HUDEP-2 (cell line): Measurements from ENCODE around the gene GINS3.

Experiments
- DNase-seq, 76 experiments: peaks; one replicate each; lab custom pipeline; 2025; ENCODE audit not compliant: unreplicated experiment in 76 of 76; lab: John Stamatoyannopoulos, UW

GINS3 gene

DNA sequence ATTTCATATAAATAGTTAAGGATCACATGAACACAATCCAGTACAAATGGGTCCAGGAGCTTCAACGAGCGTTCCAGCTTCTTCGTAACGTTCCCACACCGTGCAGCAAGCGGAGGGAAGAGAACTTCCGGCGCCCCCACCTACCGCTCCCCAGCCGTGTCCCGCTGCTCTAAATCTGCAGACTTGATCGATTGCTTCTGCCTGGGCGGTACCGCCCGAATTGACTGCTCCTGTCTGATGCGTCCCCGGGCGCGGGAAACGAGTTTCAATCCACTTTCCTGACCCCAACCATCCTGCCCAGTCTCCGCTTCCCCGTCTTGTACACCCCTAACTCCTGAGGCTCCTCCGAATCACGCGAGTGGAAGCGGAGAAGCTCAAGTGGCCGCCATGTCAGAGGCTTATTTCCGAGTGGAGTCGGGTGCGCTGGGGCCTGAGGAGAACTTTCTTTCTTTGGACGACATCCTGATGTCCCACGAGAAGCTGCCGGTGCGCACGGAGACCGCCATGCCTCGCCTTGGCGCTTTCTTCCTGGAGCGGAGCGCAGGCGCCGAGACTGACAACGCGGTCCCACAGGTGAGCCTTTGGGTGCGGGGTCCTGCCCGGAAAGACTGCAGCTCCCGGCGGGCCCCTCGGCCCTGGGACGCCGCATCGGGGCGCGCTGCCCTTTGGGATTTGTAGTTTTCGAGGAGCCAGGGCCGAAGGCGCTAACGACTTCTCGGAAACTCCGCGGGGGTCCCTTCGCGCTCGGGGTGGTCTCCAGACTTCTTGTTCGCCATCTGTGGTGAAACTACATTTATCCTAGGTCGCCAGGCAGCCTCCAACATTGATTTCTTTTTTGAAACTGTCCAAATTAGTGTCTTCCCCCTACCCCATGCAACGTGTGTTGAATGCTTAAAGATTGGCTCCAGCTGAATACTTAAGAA, at the start of gene GINS3:
Gene GINS3 (plus strand): TSS at position 257 of the 923 bp plus-strand sequence. CDS start 131 bp downstream, at position 388.
- peak in 75 of 76 experiments; percentile 51 to 93 (median 85) for DNase-seq

DNA sequence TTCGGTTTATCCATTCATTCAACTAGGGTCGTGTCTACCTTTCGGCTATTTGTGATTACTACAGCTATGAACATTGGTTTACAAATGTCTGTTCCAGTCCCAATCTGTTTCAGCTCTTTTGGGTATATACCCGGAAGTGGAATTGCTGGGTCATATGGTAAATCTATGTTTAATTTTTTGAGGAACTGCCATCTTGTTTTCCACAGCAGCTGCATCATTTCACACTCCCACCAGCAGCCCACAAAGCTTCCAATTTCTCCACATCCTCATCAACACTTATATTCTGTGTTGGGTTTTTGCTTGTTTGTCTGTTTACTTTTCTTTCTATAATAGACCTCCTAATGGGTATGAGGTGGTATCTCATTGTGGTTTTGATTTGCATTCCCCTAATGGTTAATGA, 48.7 kb upstream of the GINS3 start:
- no peak for DNase-seq

DNA sequence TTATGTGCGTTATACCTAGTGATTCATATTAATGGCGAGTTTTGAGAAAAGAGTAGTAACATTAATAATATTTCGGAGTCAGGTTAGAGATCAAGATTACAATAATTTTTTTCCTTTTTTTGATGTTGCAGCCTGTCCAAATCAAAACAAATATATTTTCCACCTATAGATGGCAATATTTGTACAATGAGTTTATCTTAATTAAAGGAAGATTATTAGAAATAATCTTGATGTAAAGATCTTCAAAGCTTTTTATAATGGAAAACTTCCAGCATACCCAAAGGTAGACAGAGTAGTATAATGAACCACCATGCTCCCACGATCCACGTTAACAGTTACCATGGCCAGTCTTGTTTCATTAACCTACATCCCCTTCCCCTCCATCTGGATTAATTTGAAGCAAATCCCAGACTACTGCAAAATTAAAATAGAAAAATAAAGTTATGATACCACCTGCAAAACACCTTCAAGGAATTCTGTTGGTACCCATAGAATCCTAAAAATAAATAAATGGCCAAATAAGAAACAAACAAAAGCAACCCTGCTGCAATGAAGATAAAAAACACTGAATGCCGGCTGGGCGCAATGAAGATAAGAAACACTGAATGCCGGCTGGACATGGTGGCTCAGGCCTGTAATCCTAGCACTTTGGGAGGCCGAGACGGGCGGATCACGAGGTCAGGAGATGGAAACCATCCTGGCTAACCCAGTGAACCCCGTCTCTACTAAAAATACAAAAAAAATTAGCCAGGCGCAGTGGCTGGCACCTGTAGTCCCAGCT, 46.5 kb upstream of the GINS3 start:
- peak in 4 of 76 experiments; percentile 6 to 21 (median 14) for DNase-seq

DNA sequence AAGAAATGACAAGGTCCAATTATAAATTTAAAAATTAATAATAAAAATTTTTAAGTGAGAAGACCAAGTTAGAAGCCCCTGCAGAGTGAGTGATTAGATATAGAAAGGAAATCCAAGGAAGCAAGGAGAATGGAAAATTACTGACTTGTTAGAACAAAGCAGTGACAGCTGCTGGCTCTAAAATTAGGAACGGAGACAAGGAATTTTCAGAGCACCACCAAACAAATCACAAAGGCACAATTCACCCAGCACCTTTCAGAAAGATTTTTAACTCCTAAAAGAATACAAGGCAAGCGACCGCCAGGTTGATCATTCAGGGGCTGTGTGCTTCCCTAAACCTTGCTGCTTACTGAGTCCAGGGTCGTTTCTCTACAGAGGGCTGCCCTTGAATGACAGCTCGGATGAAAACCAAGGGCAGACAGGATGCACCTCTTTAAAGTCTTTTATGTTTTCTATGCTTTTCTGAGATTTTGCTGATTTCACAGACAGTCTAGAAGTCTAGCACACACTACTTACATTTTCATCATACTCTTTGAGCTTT, 45.4 kb upstream of the GINS3 start:
- no peak for DNase-seq

DNA sequence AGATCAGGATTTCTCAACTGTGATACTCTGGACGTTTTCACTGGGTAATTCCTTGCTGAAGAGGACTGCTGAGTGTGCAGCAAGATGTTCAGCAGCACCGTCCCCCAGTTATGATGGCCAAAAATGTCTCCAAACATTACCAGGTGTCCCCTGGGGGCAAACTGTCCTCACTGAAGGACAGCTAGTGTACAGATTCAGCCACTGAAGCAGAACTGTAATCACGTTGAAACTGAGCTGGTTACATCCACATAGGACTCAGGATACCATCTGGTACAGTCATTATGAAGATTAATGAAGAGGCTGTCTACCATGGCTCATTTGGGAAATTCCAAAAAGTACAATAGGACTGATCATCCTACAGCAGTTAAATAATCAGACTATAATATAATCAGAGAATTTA, 43.3 kb upstream of the GINS3 start:
- DNase-seq = no peak

DNA sequence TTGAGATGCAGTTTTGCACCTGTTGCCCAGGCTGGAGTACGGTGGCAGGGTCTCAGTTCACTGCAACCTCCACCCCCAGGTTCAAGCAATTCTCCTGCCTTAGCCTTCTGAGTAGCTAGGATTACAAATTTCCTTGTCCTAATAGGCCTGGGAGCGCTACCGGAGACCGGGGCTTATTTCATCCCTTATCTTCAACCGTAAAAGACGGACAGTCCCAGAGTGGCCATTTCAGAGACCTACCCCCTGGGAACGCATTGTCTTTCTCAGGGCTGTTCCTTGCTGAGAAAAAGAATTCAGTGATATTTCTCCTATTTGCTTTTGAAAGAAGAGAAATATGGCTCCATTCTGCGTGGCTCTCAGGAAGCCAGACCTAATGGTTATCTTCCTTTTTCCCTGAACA, 39.6 kb upstream of the GINS3 start:
- no peak for DNase-seq

DNA sequence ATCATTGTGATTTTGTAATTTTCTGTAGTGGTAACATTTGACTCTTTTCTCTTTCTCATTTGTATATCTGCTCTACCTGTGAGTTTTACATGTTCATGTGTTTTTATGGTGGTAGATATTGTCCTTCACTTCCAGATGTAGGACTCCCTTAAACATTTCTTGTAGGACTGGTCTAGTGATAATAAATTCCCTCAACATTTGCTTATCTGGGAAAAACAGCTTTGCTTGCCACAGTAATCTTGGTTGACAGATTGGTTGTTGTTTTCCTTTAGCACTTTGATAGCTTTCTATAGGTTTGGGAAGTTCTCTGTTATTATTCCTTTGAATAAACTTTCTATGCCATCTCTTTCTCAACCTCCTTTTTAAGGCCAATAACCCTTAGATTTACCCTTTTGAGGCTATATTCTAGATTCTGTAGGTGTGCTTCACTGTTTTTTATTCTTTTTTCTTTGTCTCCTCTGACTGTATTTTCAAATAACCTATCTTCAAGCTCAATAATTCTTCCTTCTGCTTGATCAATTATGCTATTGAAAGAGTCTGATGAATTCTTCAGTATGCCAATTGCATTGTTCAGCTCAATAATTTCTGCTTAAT, 32.1 kb upstream of the GINS3 start:
- DNase-seq = no peak

DNA sequence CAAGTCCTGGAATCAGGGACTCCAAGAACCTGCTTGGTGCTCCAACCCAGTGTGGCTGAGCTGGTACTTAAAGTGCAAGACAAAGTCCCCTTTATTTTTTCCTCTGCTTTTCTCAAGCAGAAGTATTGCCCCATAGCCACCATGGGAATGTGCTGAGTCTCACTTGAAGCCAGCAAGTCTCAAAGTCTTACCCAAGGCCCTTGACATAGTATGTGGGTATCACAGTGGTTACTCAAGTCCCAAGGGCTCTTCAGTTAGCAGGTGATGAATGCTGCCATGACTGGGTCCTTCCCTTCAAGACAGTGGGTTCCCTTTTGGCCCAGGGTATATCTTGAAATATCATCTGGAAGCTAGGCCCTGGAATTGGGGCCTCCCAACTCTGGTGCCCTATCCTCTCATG, 30.5 kb upstream of the GINS3 start:
- no peak for DNase-seq

DNA sequence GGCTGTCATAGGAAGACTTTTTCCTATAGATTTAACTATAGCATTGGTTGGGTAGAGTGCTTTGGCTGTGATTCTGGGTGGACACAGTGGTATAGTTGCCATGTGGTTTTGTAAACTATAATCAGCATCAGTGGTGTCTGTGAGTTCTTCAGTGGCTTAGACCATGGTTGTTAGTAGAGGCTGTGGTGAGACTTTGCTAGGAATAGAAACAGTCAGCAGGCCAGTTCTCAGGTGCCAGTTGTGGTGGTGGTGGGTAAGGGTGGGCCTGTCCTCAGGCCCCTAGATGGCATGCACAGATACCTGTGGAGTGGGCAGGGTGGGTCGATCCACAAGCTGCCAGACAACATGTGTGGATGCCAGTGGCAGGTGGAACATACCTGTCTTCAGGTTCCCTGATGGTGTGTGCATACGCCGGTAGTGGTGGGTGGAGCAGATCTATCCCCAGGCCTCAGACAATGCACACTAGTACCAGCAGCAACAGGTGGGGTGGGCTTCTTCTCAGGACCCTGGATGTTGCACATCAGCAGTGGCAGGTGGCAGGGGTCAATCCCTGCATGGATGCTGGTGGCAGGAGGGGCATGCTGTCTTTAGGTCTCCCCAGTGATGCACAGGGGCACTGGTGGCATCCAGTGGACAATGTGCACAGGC, 28.4 kb upstream of the GINS3 start:
- DNase-seq = no peak

DNA sequence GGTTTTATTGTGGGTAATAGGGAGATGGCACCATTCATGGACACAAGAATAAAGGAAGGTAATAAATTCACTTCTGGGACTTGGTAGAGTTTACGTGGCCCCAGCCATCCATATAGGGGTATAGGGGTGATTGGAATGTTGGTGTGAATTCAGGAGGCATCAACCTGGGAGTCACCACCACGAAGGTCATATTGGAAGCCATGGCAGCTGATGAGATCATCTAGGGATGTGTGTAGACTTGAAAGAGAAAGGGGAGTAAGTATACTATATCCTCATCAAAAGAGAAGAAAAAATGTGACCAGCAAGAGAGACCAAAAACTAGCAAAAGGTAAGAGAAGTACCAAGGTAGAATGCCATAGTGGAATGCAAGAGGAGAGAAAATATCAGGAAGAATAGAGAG, 26.6 kb upstream of the GINS3 start:
- no peak for DNase-seq

DNA sequence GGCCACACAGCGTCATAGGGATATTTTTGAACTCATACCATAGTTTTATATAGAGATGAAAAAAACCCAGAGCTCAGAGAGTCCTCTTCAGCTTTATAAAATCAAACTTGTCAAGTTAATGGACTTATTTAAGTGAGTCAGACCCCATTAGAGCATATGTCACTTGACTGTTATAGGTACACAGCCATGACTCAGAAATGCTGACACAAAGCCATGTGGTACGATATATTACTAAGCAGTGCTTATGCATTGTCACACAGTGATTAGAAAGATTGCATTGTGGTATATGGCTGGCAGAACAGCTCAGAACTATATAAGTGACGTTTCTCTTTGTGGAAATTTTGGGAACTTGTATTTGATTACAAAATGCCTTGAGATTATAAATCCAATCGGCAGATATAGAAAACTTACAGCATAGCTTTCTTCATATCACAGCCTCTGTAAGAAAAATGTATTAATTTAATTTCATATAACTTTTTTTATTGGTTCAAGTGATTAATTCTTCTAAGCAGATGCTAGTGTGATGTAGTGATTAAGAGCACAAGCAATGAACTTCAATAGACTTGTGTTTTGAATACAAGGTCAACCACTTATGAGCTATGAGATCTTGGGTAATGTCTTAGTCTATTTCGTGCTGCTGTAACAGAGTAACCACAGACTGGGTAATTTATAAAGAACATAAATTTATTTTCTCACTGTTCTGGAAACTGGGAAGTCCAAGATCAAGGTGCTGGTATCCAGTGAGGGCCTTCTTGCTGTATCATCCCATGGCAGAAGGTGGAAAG, 25.8 kb upstream of the GINS3 start:
- DNase-seq = peak in 23 of 76 experiments; percentile 1 to 66 (median 14)

DNA sequence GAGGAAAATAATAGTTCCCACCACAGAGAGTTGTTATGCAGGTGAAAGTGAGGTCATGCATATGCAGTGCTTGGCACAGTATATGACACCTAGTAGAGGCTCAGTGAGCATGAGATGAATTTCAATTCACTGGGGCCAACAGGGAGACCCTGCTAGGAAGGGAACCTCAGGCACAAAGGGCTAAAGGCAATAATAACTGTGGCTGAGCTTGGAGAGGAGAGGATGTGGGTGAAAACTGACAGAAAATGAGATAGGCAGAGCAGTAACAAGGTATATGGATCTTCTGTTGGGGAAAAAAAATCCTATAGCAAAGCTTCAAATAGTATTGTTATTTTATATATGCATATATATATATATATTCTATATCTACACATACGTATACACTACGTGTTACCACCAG, 25.0 kb upstream of the GINS3 start:
- DNase-seq = no peak

DNA sequence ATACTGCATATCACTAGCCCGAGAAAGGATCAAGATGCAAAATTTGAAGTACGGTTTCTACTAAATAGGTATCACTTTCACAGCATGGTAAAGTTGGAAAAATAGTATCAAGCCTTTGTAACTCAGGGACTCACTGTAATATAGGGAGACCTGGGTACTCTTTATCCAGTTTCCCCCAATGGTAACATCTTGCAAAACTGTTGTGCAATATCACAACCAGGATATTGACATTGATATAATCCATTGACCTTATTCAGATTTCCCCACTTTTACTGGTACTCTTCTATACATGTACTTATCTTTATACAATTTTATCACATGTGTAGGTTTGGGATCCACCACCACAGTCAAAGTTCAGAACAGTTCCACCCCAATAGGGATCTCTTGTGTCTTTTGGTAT, 20.4 kb upstream of the GINS3 start:
- no peak for DNase-seq

DNA sequence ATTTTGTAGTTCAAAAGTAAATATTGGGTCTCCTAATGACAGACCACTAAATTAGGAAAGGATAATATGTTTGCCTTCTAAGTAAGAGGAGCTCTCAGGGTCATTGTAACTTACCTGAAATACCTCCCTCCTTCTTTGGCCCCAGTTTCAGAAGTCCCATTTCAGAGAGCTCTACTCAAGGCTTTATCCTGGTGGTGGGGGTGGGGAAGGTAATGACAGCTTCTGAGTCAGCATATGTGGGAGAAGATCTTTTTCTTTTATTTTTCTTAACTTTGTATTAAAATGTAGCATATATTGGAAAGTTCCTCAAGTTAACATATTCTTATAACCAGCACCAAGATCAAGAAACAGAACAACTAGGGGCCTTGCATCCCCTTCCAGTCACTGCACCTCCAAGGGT, 16.9 kb upstream of the GINS3 start:
- DNase-seq = no peak

DNA sequence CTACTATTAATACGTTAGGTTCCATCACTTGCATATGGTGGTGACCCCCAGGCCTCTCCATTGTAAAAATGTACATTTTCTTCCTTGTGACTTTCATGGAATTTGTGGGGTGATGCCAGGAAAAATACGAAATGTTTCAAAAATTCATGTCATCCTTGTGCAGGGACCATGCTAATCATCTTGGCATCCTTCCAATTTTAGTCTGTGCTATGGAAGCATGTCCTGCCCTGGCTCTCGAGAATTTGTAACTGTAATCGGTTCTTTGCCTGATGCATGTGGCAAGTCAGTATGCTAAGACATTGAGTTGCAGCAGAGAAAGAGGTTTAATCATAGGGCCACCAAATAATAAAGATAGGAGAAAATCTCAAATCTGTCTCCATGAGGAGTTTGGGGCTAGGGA, 14.3 kb upstream of the GINS3 start:
- DNase-seq = no peak

DNA sequence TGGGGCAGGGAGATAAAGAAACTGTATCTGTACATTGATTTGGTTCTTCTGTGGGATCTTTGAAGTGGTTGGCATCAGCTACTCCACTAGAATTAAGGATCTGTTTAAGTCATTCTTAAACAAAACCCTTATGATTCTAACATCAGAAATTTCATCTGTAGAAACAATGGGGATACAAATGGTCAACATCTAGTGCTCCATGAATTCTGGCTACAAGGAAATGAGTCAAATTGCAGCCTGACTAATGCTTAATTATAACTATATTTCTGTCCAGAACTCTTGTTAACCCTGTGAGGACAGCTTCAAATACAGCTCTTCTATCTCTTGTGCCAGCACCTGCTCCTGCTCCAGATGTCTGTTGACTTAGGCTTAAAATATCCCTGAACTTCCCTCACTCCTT, 13.9 kb upstream of the GINS3 start:
- no peak for DNase-seq

DNA sequence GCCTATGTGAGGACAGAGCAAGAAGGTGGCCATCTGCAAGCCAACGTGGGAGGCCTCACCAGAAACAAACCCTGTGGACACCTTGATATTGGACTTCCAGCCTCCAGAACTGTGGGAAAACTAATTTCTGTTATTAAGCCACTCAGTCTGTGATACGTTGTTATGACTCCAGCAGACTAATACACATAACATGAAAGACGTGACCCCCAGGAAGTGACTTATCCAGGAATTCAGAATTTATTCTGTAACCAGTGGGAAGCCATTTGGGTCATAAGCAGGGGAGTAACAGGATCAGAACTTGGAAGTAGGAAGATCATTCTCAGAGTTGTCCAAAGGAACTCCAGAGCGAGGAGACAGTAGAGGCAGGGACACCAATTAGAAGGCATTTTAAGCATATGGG, 12.5 kb upstream of the GINS3 start:
- no peak for DNase-seq

DNA sequence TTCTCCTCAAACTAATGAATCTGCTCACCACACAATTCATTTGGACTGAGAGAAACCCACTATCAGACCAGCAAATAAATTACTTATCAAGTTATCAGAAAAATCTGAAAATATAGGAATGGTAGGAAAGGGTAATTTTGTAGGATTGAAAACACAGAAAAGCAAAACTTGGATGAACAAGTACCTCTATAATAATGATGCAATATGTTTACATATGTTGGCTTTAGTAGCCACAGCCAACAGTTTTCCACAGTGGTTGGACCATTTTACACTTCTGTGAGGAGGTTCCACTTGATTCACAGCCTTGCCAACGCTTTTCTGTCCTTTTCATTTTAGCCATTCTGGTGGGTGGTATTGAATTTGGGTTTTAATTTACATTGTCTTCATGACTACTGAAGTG, 10.6 kb upstream of the GINS3 start:
- DNase-seq = no peak

DNA sequence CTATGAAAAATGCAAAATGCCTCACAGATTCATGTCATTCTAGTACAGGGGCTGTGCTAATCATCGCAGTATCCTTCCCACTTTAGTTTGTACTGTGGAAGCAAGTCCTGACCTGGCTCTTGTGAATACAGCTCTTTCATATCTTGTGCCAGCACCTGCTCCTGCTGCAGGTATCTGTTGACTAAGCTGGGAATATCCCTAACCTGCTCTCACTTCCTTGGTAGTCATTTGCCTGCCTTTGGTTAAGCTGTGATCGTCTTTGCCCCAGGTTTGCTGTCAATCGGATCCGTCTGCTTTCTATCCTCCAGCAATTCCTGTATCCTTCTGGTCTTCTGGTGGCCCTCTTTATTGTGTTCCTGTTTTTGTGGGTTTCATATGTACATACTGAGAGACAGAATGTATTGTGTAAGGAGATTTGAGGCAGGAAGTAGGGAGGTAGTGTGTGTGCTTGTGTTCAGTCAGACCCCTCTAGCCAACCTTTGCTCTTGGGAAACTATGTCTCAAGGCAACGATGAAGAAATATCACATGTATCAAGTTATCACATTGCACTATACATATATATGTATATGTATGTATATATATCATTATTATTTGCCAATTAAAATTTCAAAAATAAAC, 7.7 kb upstream of the GINS3 start:
- DNase-seq = no peak
